H54 (cell line): ENCODE results near the gene RAP1B.

ENCODE experiments used
- DNase-seq: peaks from one replicate; pipeline ENCODE4 v3.0.0; 2011; ENCODE audit warnings: low spot score, mixed read lengths; ENCODE audit not compliant: insufficient read length
- FAIRE-seq: peaks from 3 replicates; lab custom pipeline; 2011; peaks lifted over from hg19 to GRCh38; lab: Jason Lieb, UNC
- POLR2A ChIP-seq: IDR thresholded peaks from 2 replicates; pipeline ENCODE4 v1.6.1; 2011; ENCODE audit warnings: low read depth, mild to moderate bottlenecking, low read length

RAP1B gene

DNA sequence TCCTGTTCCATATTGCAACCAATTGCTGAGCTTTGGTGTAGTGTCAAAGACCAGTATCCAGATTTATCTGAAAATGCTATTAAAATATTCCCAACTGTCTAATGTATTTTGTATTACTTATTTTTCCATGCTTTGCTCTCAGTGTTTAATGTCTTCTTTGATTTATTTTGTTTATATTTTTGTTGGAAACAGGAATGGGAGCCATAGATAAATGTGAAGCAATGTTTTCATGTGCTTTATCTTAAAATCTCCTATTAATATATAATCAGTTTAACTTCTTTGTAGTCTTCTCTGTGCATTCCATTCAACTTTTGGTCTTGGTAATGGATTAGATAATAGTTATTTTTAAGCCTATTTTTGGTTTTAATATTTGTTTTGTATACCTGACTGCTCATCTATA is 8.8 kb downstream of the RAP1B start:
- TF ChIP-seq POLR2A, result no peak
- FAIRE-seq, result no peak
- no peak for DNase-seq

DNA sequence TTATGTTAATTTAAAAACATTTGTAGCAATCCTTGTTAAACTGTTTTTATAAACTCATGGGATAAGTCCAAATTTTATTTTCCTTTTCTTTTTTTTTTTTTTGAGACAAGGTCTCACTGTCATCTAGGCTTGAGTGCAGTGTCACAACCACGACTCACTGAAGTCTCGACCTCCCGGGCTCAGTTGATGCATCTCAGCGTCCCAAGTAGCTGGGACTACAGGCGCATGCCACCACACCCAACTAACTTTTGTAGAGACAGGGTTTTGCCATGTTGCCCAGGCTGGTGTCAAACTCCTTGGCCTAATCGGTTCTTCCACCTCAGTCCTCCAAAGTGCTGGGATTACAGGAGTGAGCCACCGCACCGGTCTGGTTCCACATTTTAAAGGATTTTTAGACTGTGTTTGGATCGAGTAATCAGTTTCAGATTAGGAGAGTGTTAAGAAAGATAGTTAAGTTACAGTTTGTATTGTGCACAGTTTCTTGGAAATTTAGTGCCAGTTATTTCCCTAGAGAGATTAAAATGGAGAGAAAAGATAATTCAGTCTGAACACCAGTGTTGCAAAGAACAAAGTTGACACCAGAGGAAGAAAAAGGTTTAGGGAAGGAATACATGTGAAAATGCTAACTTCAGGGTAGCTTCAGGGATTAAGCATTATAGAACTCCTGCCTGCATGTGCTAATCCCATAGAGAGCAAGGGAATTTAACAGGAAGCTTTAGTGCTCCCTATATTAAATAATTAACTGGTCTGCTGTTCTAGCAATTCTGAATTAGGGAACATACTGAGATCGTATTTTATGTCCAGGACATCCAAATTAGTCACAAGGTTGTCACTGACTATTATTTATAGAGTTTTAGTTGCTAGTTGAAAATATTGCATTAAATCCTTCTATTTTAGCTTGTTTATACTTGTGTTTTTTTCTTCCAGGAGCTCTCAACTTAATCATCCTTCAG is 10.1 kb downstream of the RAP1B start:
- no peak for DNase-seq
- peak; percentile 62 for FAIRE-seq
- TF ChIP-seq POLR2A, result no peak

DNA sequence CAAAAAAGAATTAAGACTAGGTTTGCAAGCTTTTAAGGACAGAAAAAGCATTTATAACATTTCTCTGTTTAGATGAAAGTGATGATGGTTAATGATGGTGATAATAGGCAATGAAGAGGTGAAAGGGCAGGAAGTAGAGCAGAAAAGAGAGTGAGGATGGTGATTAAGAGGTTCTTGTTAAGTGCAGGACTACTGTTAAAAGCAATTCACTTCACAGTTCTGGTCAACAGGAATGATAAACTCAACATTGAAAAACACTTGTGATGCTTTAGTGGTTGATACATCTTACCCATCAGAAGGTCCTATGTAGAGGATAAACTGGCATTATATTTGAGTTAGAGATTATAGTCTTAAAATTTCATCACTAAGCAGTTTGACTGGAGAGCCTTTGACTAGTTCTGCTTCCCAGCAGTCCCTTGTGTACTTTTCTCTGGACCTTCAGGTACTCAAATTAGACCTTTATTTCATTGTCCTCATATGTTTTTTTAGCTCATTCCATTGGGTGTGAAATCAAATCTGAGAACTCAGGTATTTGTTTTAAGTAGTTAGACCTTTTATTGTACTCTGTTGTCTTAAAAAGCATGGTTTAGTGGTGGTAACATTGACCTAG is 10.9 kb downstream of the RAP1B start:
- FAIRE-seq, result no peak
- DNase-seq, result no peak
- no peak for TF ChIP-seq POLR2A

DNA sequence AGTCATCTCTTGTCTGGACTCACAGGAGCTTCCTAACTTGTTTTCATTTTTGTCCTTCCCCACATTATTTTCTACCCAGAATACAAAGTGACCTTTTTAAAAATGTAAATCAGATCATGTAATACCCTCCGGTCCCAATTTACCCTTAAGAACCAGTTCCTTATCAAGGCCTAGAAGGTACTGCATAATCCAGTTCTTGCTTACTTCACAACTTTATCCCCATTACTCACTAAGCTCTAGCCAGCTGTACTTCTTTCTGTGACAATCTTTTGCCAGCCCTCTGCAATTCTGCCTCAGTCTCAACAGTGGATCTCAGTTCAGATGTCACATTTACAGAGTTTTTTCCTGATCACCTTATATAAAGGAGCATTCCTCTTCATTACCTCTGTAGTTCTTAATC is 11.6 kb downstream of the RAP1B start:
- FAIRE-seq, result peak; percentile 50
- no peak for DNase-seq
- TF ChIP-seq POLR2A, result no peak

DNA sequence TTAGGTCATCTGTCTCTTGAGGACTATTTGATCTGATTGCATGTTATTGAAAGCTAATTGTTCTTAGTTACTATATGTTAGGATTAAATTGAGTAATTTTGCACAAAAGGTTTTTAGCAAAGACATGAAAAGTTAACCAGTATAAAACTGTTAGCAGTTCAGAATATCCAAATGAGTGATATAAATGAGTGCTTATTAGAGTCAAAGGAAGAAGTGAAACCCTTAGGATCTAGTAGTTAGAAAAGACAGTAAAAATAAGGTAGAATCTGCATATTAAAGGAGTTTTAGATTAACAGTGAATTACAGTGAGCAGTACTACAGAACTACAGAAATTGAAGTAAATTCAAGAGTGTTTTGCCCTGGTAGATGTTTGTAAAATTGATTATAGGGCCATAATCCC is 12.4 kb downstream of the RAP1B start:
- no peak for DNase-seq
- peak; percentile 57 for FAIRE-seq
- TF ChIP-seq POLR2A, result no peak

DNA sequence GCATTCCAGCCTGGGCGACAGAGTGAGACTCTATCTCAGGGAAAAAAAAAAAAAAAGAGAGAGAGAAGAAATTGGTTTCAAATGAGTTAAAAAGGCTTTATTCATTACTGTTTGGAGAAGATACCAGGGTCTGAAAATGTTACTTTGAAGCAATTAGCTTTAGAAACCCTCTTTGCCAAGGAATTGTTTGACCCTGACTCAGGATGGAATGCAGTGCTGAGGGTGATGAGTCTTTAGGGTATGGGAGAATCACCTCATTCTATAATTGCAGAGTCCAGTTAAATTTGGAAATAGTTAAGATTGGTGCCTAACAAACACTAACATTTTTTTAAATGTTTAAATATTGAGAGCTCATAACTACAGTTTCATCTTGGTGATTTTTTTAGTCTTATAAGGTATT is 13.3 kb downstream of the RAP1B start:
- TF ChIP-seq POLR2A, result no peak
- no peak for FAIRE-seq
- no peak for DNase-seq

DNA sequence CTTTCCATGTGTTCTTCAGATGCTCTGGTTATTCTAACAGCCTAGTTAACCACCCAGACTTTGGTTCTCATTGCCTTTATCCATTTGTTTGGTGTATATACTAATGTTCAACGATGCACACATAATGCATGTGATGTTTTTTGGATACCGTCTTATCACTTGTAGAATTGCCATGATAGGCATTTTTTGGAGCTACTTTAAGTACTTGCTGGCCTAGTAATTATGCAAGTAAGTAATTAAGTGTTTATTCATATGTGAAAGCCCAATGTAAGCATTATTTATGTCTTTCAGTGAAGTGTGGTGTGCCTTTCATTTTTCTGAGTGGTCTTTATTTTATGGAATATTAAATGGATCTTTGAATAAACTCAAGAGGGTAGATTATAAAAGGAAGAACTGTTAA is 14.2 kb downstream of the RAP1B start:
- FAIRE-seq (no peak), DNase-seq (no peak)
- TF ChIP-seq POLR2A, result no peak

DNA sequence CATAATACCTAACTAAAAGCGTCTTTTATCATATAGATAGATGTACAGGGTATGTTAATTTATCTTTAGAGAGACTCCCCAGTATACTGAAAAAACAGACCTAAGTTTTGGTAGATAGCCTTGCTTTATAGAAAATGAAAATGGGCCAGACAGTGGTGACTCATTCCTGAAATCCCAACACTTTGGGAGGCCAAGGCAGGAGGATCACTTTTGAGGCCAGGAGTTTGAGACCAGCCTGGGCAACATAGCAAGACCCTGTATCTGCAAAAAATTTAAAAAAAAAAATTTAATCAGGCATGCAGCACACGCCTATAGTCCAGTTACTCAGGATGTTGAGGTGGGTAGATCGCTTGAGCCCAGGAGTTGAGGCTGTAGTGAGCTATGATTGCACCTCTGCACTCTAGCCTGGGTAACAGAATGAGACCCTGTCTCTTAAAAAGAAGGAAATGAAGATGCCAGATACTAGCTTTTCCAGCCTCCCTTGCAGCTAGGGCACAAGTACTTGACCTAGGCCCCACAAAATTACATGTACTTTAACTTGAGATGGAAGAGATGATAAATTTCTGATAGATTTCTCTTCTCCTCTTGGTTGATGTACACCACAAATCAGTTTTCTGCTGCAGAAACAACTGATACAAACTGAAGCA is 17.1 kb downstream of the RAP1B start:
- no peak for TF ChIP-seq POLR2A
- no peak for FAIRE-seq
- no peak for DNase-seq

DNA sequence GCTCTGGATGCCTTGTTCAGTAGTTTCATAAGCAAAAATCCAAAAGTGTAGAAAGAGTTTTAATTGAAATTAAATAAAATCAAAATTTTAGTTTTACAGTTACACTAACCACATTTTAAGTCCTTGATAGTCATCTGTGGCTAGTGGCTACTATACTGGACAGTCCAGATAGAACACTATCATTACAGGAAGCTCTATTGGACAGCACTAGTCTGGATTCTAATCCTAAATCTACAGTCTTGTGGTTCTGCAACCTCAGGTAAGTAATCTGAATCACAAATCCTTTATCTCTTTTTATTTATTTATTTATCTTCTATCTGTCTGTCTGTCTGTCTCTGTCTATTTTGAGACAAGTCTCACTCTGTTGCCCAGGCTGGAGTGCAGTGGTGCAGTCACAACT is 18.0 kb downstream of the RAP1B start:
- DNase-seq, result no peak
- FAIRE-seq, result no peak
- no peak for TF ChIP-seq POLR2A

DNA sequence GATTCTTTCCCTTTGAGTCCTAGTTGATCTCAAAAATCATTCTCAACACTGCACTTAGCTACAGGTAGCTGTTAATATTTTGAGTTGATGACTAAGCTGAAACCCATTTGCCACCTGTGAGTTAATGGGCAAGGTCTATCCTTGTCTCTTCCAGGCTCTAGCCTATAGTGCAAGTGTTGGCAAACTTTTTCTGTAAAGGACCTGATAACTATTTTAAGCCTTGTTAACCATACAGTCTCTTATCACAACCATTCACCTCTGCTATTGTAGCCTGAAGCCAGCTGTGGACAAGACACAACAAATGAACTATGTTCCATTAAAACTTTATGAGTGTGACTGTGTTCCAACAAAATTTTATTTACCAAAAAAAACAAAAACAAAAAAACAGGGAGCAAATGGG is 19.4 kb downstream of the RAP1B start:
- TF ChIP-seq POLR2A, result no peak
- FAIRE-seq, result peak; percentile 72

DNA sequence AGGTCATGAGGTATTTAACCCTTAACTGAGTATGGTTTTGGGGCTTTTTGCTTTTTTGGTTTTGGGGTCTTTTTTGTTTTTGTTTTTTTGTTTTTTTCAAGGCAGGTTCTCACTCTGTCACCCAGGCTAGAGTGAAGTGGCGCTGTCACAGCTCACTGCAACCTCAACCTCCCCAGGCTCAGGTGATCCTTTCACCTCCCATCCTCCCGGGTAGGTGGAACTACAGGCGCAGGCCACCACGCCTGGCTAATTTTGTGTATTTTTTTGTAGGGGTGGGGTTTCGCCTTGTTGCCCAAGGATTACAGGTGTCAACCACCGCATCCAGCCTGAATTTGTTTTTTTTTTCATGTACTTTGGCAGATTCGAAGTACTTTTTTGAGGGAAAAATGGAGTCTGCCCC is 19.9 kb downstream of the RAP1B start:
- DNase-seq (no peak), FAIRE-seq (no peak)
- no peak for TF ChIP-seq POLR2A

More for the DNA sequence above, 19.4 kb downstream of the RAP1B start:
- no peak for DNase-seq

DNA sequence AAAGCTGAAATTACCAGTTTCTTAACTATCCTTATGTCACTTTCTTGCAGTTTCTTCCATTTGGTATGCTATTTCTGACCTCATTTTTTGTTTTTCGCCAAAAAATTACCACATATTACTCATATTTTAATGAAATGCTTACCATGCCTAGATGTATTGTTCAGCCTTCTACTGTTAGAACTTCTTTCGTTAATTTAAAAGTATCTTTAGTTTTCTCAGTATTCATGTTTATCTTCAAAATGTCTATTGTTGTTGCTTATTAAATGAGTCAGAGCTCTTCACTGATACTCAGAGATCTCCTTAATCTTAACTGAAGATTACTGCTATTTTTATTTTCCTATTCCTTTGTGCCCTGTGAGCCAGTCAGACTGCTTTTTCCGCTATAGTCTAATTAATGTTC is 20.5 kb downstream of the RAP1B start:
- DNase-seq, result no peak
- no peak for FAIRE-seq
- no peak for TF ChIP-seq POLR2A

DNA sequence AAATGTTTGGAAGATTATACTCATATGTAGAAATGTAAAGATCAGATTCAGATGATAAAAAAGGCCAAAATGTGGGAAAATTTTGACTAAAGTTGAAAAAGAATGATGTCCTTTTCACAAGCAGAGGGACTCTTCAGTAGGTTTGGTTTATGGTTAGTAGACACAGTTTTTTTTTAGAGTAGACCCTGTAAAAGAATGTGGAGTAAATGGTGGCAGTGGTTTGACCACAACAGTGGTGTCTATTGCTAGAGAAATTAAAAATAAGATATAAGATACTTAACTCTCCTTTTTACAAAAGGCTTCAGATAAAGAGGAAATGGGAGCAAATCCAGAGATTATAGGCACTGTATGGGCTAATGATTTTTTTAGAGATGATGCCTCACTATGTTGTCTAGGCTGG is 21.8 kb downstream of the RAP1B start:
- DNase-seq, result no peak
- TF ChIP-seq POLR2A, result no peak
- no peak for FAIRE-seq
